Prostate gland (tissue), 2 donors: Measurements from ENCODE around the gene TMEM170B. TPM values are rescaled to one million over a fixed set of nuclear protein-coding genes. Genes with fewer than 3 reads are reported as not detected.

Source experiments
- DNase-seq: peaks from one replicate; pipeline ENCODE4 v3.0.0-alpha.2; 2019; ENCODE audit warnings: low spot score
- H3K27ac ChIP-seq, 2 donors: fragments of 200-600 bp; sonication (generic); 2 replicates each; pipeline ENCODE4 v1.5.1; 2017 to 2019
- H3K27me3 ChIP-seq: fragments of 200-600 bp; sonication (generic); replicated peaks from 2 replicates; pipeline ENCODE4 v1.5.1; 2019; ENCODE audit not compliant: insufficient read depth
- H3K36me3 ChIP-seq, 2 donors: fragments of 200-600 bp; sonication (generic); 1 replicate in 1 of 2; 2 replicates in 1 of 2; pipeline versions ENCODE4 v1.5.1 to v1.8.1; 2017 to 2019
- H3K4me1 ChIP-seq: fragments of 200-600 bp; sonication (generic); replicated peaks from 2 replicates; pipeline ENCODE4 v1.5.1; 2019
- H3K4me3 ChIP-seq, 2 donors: fragments of 200-600 bp; sonication (generic); 2 replicates each; pipeline ENCODE4 v1.5.1; 2017 to 2019
- H3K9me3 ChIP-seq: fragments of 200-600 bp; sonication (generic); 2 replicates; pipeline ENCODE4 v1.5.1; 2017
- POLR2A ChIP-seq: fragments of 450-650 bp; IDR thresholded peaks from one replicate; pipeline ENCODE4 v1.6.1; 2016; ENCODE audit warnings: antibody characterized with exemption, mild to moderate bottlenecking
- POLR2AphosphoS5 ChIP-seq: sonication (generic); formaldehyde crosslinking; IDR thresholded peaks from one replicate; pipeline ENCODE4 v1.6.1; 2017; ENCODE audit warnings: antibody characterized with exemption
- WGBS: methylation state at CpG from one replicate; pipeline ENCODE4 v1.1.5; 2018; 5-methylcytosine and 5-hydroxymethylcytosine counted together
- intact Hi-C: fragments of 100-400 bp; cut with DNase I; formaldehyde crosslinking; loops from one replicate; pipeline ENCODE4 v1.14.2; 2022
- total RNA-seq, 2 donors: library from RNA; depleted of rRNA; stranded (reverse); fragments of >200 nt; gene quantifications; one replicate each; pipeline ENCODE4 v1.1.0, GENCODE V29; 2016
- TF ChIP-seq, protein P1 (sequence below), 4 experiments: fragments of 200-600 bp in 2 of 4; fragments of 450-650 bp in 2 of 4; sonication (generic) in 2 of 4; IDR thresholded peaks; 1 replicate in 3 of 4; 2 replicates in 1 of 4; pipeline ENCODE4 v1.5.1; 2016 to 2019; ENCODE audit warnings: antibody characterized with exemption in 4 of 4, mild to moderate bottlenecking in 2 of 4, moderate library complexity in 2 of 4

TMEM170B gene
- total RNA-seq, 2 donors from 2014 or later: 2.7 to 5.7 TPM

GRCh38 chr6:11604215-11604614 lies 66.7 kb downstream of the TMEM170B start:
- 65% methylated on average over 3 of the region's 3 CpGs for WGBS
- Histone ChIP-seq H3K4me1 (peaks cover 8% of the 10 kb centered on the region), H3K9me3 (no peaks in the 10 kb centered on the region), H3K36me3 (no peaks in the 10 kb centered on the region), H3K4me3 (no peak overlapping the region), H3K27me3 (no peaks in the 10 kb centered on the region), H3K27ac (no peak overlapping the region)
- intact Hi-C loops: no loop called here
- no peak for DNase-seq
- TF ChIP-seq, protein P1, sequence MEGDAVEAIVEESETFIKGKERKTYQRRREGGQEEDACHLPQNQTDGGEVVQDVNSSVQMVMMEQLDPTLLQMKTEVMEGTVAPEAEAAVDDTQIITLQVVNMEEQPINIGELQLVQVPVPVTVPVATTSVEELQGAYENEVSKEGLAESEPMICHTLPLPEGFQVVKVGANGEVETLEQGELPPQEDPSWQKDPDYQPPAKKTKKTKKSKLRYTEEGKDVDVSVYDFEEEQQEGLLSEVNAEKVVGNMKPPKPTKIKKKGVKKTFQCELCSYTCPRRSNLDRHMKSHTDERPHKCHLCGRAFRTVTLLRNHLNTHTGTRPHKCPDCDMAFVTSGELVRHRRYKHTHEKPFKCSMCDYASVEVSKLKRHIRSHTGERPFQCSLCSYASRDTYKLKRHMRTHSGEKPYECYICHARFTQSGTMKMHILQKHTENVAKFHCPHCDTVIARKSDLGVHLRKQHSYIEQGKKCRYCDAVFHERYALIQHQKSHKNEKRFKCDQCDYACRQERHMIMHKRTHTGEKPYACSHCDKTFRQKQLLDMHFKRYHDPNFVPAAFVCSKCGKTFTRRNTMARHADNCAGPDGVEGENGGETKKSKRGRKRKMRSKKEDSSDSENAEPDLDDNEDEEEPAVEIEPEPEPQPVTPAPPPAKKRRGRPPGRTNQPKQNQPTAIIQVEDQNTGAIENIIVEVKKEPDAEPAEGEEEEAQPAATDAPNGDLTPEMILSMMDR (IDR thresholded peaks at IDR 0.05): no peak
- TF ChIP-seq POLR2A: no peak
- TF ChIP-seq POLR2AphosphoS5: no peak

GRCh38 chr6:11604836-11605506 lies 67.4 kb downstream of the TMEM170B start:
- Histone ChIP-seq H3K36me3 (no peaks in the 10 kb centered on the region), H3K9me3 (no peaks in the 10 kb centered on the region), H3K4me3 (no peak overlapping the region), H3K4me1 (peaks cover 8% of the 10 kb centered on the region), H3K27me3 (no peaks in the 10 kb centered on the region), H3K27ac (no peak overlapping the region)
- intact Hi-C loops: no loop called here
- DNase-seq: no peak
- WGBS: 63% methylated on average over 5 of the region's 5 CpGs
- TF ChIP-seq POLR2A (no peak), POLR2AphosphoS5 (no peak)
- TF ChIP-seq, protein P1 (IDR thresholded peaks at IDR 0.05): no peak

DNA sequence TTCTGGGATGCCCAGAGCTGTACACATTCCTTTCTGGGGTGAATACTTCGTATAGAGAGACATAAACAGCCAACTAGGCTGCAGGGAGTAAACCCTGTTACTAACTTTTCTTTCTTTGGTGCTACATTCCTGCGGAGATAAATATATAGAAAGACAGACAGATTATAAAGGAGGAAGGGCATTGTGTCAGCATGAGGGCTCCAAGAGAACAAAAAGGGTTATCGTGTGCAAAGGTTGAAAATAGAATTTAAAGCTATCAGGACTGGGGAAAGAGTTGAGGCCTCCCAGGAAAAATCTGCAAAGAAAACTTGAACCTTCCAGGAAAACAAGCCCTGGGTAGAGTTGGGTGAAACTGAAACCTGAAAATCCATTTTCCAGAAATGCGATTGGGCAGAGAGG lies 68.0 kb downstream of the TMEM170B start:
- no peak for DNase-seq
- TF ChIP-seq, protein P1 (IDR thresholded peaks at IDR 0.05): no peak
- no peaks in the 10 kb centered on the region for H3K27me3 ChIP-seq
- no peak overlapping the region for H3K4me3 ChIP-seq
- intact Hi-C loops: no loop called here
- peaks cover 8% of the 10 kb centered on the region for H3K4me1 ChIP-seq
- H3K27ac ChIP-seq: no peak overlapping the region
- H3K9me3 ChIP-seq: no peaks in the 10 kb centered on the region
- H3K36me3 ChIP-seq: no peaks in the 10 kb centered on the region
- WGBS: 74% methylated on average over 4 of the region's 4 CpGs

DNA sequence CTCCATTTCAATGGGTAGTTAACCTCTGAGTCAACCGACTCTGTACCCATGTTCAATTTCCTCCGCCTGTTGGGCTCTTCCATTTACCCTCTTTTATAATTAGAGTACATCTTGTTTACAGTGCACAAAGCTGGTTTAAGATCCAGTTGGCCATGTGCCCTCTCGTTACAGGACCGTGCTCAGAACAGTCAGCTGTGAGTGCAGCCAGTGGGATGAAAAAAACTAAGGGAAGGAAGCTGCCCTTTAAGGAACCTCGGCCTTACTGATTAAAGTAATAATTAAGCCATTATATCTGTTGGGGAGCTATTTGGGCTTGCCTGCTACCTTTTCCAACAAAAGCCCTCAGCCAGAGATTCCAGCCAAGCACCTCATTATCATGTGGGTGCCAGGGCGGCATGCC lies 68.8 kb downstream of the TMEM170B start:
- H3K36me3 ChIP-seq: no peaks in the 10 kb centered on the region
- peaks cover 8% of the 10 kb centered on the region for H3K4me1 ChIP-seq
- intact Hi-C loops: no loop called here
- H3K4me3 ChIP-seq: no peak overlapping the region
- no peaks in the 10 kb centered on the region for H3K27me3 ChIP-seq
- no peak overlapping the region for H3K27ac ChIP-seq
- TF ChIP-seq, protein P1 (IDR thresholded peaks at IDR 0.05): no peak
- TF ChIP-seq POLR2AphosphoS5: peak; percentile 65
- DNase-seq: peak; percentile 48
- WGBS: 16% methylated on average over 6 of the region's 6 CpGs
- no peaks in the 10 kb centered on the region for H3K9me3 ChIP-seq

- Histone ChIP-seq H3K27me3 (no peaks in the 10 kb centered on the region), H3K4me3 (no peak overlapping the region), H3K36me3 (no peaks in the 10 kb centered on the region), H3K27ac (no peak overlapping the region), H3K9me3 (no peaks in the 10 kb centered on the region), H3K4me1 (peaks cover 8% of the 10 kb centered on the region)
- intact Hi-C loops: no loop called here
- 30% methylated on average over 7 of the region's 7 CpGs for WGBS
- TF ChIP-seq, protein P1 (IDR thresholded peaks at IDR 0.05): no peak
- TF ChIP-seq POLR2AphosphoS5 (no peak), POLR2A (no peak)
- no peak for DNase-seq
These were observed 69.8 kb downstream of the TMEM170B start for GRCh38 chr6:11607383-11607782.
